ENCODE results near the gene RMP24.

RMP24 gene

GRCh38 chr18:35972197-35973000 lies at the start of gene RMP24:
Gene RMP24 (plus strand): TSS chr18:35972679.
- no peak for TF ChIP-seq CTCF (IDR thresholded peaks at IDR 0.05; ENCODE audit: insufficient read depth, missing control alignments)
- DNase-seq (ENCODE audit: insufficient read length, low spot score) = peak; percentile 91
- FAIRE-seq = no peak

GRCh38 chr18:35923939-35924684 lies 48.4 kb upstream of the RMP24 start:
- DNase-seq (ENCODE audit: insufficient read length, low spot score) (no peak), FAIRE-seq (no peak)
- TF ChIP-seq CTCF (IDR thresholded peaks at IDR 0.05; ENCODE audit: insufficient read depth, missing control alignments) = no peak

GRCh38 chr18:35926884-35927283 lies 45.6 kb upstream of the RMP24 start:
- no peak for TF ChIP-seq CTCF (IDR thresholded peaks at IDR 0.05; ENCODE audit: insufficient read depth, missing control alignments)
- FAIRE-seq = no peak

GRCh38 chr18:35927430-35927829 lies 45.0 kb upstream of the RMP24 start:
- TF ChIP-seq CTCF (IDR thresholded peaks at IDR 0.05; ENCODE audit: insufficient read depth, missing control alignments) = no peak
- FAIRE-seq (no peak), DNase-seq (ENCODE audit: insufficient read length, low spot score) (no peak)

More at GRCh38 chr18:35926884-35927283, 45.6 kb upstream of the RMP24 start:
- DNase-seq (ENCODE audit: insufficient read length, low spot score) = no peak

GRCh38 chr18:35933982-35934381 lies 38.5 kb upstream of the RMP24 start:
- TF ChIP-seq CTCF (IDR thresholded peaks at IDR 0.05; ENCODE audit: insufficient read depth, missing control alignments) = no peak
- no peak for DNase-seq (ENCODE audit: insufficient read length, low spot score)
- no peak for FAIRE-seq

- TF ChIP-seq CTCF (IDR thresholded peaks at IDR 0.05; ENCODE audit: insufficient read depth, missing control alignments) = no peak
- FAIRE-seq (no peak), DNase-seq (ENCODE audit: insufficient read length, low spot score) (no peak)
These were observed 37.6 kb upstream of the RMP24 start for GRCh38 chr18:35934891-35935290.

GRCh38 chr18:35935805-35936204 lies 36.7 kb upstream of the RMP24 start:
- TF ChIP-seq CTCF (IDR thresholded peaks at IDR 0.05; ENCODE audit: insufficient read depth, missing control alignments) = no peak
- FAIRE-seq = no peak
- DNase-seq (ENCODE audit: insufficient read length, low spot score) = no peak
